GM12872 (cell line): ENCODE data around the gene RNASEH2A.

Experiments
- TF ChIP-seq, protein P1 (sequence below): IDR thresholded peaks from 3 replicates; pipeline ENCODE4 v1.5.1; 2011; ENCODE audit warnings: low read depth, mild to moderate bottlenecking, low read length, moderate library complexity; ENCODE audit not compliant: insufficient read depth

The RNASEH2A gene

DNA sequence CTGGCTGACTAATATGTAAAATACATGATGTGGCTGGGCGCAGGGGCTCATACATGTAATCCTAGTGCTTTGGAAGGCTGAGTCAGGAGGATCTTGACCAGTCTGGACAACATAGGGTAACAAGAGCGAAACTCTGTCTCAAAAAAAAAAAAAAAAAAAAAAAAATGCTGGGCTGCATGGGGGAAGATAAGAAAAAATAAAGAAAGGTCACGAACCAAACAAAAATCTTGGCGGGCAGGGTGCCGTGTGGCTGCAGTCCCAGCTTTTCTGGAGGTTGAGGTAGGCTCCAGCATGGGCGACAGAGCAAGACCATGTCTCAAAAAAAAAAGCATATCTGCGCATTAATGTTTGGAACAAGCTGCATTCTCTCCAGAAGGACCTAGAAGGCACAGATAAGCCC is 8.7 kb downstream of the RNASEH2A start:
- TF ChIP-seq, protein P1, sequence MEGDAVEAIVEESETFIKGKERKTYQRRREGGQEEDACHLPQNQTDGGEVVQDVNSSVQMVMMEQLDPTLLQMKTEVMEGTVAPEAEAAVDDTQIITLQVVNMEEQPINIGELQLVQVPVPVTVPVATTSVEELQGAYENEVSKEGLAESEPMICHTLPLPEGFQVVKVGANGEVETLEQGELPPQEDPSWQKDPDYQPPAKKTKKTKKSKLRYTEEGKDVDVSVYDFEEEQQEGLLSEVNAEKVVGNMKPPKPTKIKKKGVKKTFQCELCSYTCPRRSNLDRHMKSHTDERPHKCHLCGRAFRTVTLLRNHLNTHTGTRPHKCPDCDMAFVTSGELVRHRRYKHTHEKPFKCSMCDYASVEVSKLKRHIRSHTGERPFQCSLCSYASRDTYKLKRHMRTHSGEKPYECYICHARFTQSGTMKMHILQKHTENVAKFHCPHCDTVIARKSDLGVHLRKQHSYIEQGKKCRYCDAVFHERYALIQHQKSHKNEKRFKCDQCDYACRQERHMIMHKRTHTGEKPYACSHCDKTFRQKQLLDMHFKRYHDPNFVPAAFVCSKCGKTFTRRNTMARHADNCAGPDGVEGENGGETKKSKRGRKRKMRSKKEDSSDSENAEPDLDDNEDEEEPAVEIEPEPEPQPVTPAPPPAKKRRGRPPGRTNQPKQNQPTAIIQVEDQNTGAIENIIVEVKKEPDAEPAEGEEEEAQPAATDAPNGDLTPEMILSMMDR = no peak

DNA sequence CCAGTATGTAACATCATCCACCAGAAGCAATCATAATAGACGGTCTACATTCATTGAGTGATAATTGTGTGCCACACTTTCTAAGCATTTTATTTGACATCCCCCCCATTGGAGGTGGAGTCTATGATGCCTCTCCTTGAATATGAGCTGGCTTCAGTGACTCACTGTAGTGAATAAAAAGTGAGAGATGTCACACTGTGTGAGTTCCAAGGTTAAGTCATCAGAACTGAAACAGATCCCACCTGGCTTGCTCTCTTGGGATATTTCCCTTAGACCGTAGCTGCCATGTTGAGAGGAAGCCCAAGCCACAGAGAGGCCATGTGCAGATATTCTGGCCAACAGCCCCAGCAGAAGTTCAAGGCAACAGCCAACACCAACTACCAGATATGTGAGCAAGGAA is 15.4 kb downstream of the RNASEH2A start:
- TF ChIP-seq, protein P1 = no peak

DNA sequence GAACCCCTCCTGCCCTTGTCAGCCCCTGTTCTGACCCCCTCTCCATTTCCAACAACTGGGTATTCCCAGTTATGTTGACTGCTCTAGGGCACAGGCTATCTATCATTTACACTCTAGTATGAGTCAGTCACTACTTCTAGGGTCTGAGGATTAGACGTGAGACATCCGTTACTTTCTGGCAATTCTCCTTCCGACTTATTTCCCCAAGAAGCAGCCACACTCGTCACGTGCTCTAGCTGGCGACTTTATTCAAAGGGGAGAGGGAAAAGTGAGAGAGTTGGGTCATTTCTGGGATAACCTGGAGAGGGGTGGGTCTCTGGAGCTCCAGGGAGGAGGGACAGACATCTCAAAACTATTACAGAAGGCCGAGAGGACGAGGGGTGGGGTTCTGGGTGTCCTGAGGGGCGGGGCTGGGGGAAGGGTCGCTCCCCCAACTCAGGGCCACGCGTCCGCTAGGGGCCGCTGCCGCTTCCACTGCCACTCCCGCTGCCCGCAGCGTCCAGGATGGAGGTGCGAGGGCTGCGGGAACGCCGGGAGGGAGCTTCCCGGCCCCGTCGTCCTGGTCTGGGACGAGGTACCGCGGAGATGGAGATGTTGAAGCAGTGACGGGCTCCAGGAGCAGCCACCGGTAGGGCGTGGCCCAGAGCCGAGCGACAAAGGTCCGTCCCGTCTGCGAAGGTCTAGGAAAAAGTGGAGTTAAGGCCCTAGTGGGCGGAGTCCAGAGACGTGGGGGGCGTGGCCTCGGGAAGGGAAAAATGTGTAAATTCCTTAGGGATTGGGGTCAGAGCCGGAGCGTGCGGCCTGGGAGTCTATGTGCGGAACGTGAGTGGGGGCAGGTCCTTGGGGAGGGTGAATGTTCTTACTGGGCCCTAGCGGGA is 19.1 kb downstream of the RNASEH2A start:
- TF ChIP-seq, protein P1 = peak; percentile 54

DNA sequence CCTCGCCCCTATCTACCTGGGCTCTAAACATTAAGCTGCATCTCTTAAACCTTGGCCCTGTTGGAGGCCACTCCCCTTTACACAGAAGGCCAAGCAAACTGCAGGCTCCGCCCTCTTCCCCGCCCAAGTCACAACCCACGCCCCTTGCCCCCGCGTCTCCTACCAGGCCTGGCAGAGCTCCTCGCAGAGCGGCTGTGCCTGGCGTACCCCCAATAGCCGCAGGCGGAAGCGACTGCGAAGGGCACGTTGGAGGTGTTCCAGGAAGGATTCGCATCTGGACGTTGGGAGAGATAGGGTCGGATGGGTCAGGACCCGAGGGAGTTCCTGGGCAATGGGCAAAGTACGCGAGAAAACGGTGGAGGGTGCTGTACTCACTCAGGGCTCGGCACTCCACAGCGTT is 22.1 kb downstream of the RNASEH2A start:
- TF ChIP-seq, protein P1 = no peak

DNA sequence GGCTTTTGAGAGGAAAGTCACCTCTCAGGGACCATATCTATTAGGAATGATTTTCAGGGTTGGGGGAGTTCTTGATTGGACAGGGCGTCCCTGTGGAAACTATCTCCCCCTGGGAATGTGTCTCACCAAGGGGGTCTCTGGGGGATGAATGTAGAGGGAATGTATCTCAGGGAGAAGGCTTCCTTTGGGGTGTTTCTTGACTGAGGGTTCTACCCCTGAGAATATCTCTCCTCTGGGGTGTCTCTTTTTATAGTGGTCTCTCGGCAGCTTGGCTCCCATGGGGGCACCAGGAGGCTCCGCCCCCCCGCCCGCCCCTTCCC is 27.0 kb downstream of the RNASEH2A start:
- TF ChIP-seq, protein P1 = no peak

DNA sequence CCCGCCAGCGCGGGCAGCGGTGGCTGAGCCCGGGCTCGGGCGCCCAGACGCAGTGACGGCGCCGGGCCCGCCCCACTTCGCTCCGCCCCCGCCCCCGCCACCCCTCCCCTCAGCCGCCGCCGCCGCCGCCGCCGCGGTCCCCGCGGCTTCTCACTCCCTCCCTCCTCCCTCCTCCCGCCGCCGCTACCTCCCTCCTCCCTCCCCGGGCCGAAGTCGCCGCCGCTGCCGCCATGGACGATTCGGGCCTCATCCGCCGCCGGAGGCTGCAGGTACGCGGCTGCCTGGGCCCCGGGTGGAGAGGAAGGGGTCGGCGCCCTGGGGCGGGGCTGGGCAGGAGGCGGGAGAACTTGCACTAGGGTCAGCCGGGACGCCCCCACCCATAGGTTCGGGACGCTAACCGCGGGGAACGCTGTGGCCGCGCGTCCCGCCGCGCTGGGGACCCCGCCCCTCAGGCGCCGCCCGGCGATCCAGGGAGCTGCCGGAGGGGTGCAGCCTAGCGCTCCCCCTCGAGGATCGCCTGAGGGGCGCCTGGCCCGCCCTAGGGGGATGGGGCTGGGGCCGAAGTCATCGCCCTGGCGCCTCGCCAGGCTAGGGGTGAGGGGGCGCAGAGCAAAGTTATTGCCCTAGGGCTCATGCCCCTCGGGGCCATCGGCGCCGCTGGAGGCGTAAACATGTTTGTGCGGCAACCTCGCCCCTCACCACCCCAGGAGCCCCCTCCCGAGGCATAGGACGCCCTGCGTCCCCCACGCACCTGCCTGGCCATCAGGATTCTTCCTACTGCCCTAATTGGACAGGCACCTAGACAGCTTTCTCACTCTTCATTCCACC is 27.6 kb downstream of the RNASEH2A start:
- TF ChIP-seq, protein P1 = no peak

DNA sequence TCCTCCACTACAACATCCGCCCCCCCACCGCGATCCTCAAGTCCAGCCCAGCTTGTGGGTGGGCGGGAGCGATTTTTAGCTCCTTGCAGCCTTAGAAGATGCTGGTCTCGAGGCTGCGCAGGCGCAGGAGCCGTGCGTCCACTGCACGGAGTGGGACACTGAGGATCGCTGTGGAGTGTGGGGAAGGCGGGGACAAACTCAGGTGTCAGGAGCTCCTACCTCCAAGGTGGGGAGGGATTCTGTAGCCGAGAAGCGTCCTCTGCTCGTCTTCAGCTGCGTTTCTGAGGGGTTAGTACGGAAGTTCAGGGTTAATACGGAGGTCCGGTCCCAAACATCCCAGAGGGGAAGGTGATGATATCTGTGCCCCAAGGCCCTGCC is 28.2 kb downstream of the RNASEH2A start, which contains the start of gene RTBDN:
Gene RTBDN (minus strand): TSS at position 14 of the 378 bp plus-strand sequence. CDS start 4,600 bp downstream, outside the sequence.
- TF ChIP-seq, protein P1 = no peak
